Mammary epithelial cell (primary cell): ENCODE results near the gene MTRFR.

Experiments used
- EZH2 ChIP-seq: IDR thresholded peaks from 2 replicates; pipeline ENCODE4 v1.6.1; 2012; ENCODE audit warnings: low read length, inconsistent platforms, borderline replicate concordance
- TF ChIP-seq, protein P1 (sequence below), 2 donors: IDR thresholded peaks in 1 of 2; conservative IDR thresholded peaks in 1 of 2; 2 replicates each; pipeline ENCODE4 v1.5.1; 2011 to 2012; ENCODE audit warnings: inconsistent platforms in 2 of 2, low read length in 2 of 2, mild to moderate bottlenecking in 2 of 2, control low read depth in 1 of 2, low read depth in 1 of 2; ENCODE audit not compliant: insufficient read depth in 1 of 2; ENCODE audit errors: extremely low read depth in 1 of 2

DNA sequence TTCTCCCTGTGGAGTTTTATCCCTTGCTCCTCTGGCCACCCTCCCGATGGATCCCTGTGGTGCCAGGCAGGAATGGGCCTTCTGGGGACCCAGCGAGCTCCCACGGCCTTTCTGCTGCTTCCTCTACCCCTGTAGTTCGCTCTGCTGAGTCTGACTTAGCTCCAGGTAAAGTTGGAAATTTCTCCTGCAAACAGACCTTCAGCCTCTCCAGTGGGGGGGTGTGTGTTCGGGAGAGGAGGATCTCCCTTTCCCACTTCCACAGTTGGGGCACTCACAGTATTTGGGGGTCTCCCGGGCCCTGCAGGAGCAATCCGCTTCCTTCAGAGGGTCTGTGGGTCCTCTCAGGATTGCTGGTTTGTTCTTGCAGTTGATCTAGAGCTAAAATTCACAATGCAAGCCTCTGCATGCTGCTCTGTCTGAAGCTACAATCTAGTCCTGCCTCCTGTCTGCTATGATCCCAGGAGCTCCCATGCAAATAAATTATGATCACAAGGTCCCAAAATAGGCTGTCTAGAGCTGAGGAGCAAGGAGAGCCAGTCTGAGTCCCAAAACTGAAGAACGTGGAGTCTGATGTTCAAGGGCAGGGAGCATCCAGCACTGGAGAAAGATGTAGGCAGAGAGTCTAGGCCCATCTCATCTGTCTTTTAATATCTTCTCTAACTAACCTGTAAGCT, 18.3 kb downstream of the MTRFR start:
- TF ChIP-seq, protein P1, sequence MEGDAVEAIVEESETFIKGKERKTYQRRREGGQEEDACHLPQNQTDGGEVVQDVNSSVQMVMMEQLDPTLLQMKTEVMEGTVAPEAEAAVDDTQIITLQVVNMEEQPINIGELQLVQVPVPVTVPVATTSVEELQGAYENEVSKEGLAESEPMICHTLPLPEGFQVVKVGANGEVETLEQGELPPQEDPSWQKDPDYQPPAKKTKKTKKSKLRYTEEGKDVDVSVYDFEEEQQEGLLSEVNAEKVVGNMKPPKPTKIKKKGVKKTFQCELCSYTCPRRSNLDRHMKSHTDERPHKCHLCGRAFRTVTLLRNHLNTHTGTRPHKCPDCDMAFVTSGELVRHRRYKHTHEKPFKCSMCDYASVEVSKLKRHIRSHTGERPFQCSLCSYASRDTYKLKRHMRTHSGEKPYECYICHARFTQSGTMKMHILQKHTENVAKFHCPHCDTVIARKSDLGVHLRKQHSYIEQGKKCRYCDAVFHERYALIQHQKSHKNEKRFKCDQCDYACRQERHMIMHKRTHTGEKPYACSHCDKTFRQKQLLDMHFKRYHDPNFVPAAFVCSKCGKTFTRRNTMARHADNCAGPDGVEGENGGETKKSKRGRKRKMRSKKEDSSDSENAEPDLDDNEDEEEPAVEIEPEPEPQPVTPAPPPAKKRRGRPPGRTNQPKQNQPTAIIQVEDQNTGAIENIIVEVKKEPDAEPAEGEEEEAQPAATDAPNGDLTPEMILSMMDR (conservative IDR thresholded peaks at IDR 0.05 in 1 of 2, IDR thresholded peaks at IDR 0.05 in 1 of 2; ENCODE audit: extremely low read depth in 1 of 2, insufficient read depth in 1 of 2, low read depth in 1 of 2, low read length in 2 of 2), result no peak
- no peak for TF ChIP-seq EZH2
